H1 (cell line): ENCODE results near the gene OR11A1. TPM values are rescaled to one million over a fixed set of nuclear protein-coding genes. Genes with fewer than 3 reads are reported as not detected.

ENCODE experiments used
- CTCF ChIA-PET: fragments of 300-600 bp; sonication (Branson Sonifier 250); formaldehyde crosslinking; loops from one replicate; lab custom pipeline; 2021; ENCODE audit not compliant: partially characterized antibody; lab: Charles Lee
- POLR2A ChIA-PET: fragments of 300-600 bp; sonication (Branson Sonifier 250); formaldehyde crosslinking; loops from one replicate; lab custom pipeline; 2021; ENCODE audit warnings: inconsistent platforms; ENCODE audit not compliant: partially characterized antibody; lab: Charles Lee
- DNase-seq, 2 experiments: peaks; one replicate each; pipeline versions ENCODE4 v3.0.0 to v3.0.0-alpha.2; 2010 to 2022; ENCODE audit warnings: low spot score in 2 of 2, low read depth in 1 of 2, mixed read lengths in 1 of 2
- FAIRE-seq: peaks from 2 replicates; lab custom pipeline; 2011; peaks lifted over from hg19 to GRCh38; lab: Jason Lieb, UNC
- H2AFZ ChIP-seq: 2 replicates; pipeline ENCODE4 v1.8.1; 2012; ENCODE audit warnings: low read length, inconsistent platforms
- H2AK5ac ChIP-seq: 2 replicates; pipeline ENCODE4 v1.6.1; 2013; ENCODE audit warnings: low read depth, low read length
- H2BK120ac ChIP-seq: replicated peaks from 2 replicates; pipeline ENCODE3; 2013; ENCODE audit warnings: low read depth, low read length, inconsistent platforms
- H2BK12ac ChIP-seq: 2 replicates; pipeline ENCODE4 v1.6.1; 2013; ENCODE audit warnings: low read depth, low read length
- H2BK15ac ChIP-seq: 2 replicates; pipeline ENCODE4 v1.6.1; 2013; ENCODE audit warnings: low read length
- H2BK20ac ChIP-seq: 2 replicates; pipeline ENCODE4 v1.6.1; 2013; ENCODE audit warnings: low read length
- H2BK5ac ChIP-seq: 2 replicates; pipeline ENCODE4 v1.6.1; 2013; ENCODE audit warnings: low read depth, low read length
- H3K14ac ChIP-seq: 2 replicates; pipeline ENCODE4 v1.6.1; 2013; ENCODE audit warnings: inconsistent platforms; ENCODE audit not compliant: insufficient read length
- H3K18ac ChIP-seq: 2 replicates; pipeline ENCODE4 v1.6.1; 2013; ENCODE audit warnings: low read length; ENCODE audit errors: extremely low read depth
- H3K23ac ChIP-seq: 2 replicates; pipeline ENCODE4 v1.6.1; 2013; ENCODE audit warnings: inconsistent platforms; ENCODE audit not compliant: insufficient read length
- H3K23me2 ChIP-seq: 2 replicates; pipeline ENCODE4 v1.6.1; 2013; ENCODE audit warnings: low read depth, low read length
- H3K27ac ChIP-seq: 2 replicates; pipeline ENCODE4 v1.6.1; 2011; ENCODE audit warnings: low read depth, low read length, inconsistent platforms
- H3K27me3 ChIP-seq, 4 experiments: replicated peaks in 1 of 4; 1 replicate in 1 of 4; 2 replicates in 3 of 4; pipeline versions ENCODE4 v1.6.1 to v1.8.1; 2011 to 2013; ENCODE audit warnings: low read length in 3 of 4, mild to moderate bottlenecking in 3 of 4, inconsistent platforms in 2 of 4, mixed read lengths in 2 of 4, moderate library complexity in 1 of 4; ENCODE audit not compliant: control insufficient read depth in 3 of 4, insufficient read depth in 3 of 4; ENCODE audit errors: extremely low read depth in 1 of 4
- H3K36me3 ChIP-seq, 4 experiments: 2 replicates each; pipeline versions ENCODE4 v1.6.1 to v1.8.1; 2011 to 2013; ENCODE audit warnings: mild to moderate bottlenecking in 4 of 4, low read length in 3 of 4, moderate library complexity in 2 of 4, control low read depth in 1 of 4, inconsistent platforms in 1 of 4; ENCODE audit not compliant: insufficient read depth in 4 of 4, control insufficient read depth in 2 of 4
- H3K4ac ChIP-seq: replicated peaks from 2 replicates; pipeline ENCODE3; 2013; ENCODE audit warnings: low read length, low read depth, mixed read lengths, inconsistent platforms; ENCODE audit not compliant: insufficient read length
- H3K4me1 ChIP-seq, 4 experiments: replicated peaks in 1 of 4; 1 replicate in 1 of 4; 2 replicates in 3 of 4; pipeline versions ENCODE4 v1.6.1 to v1.8.1; 2011 to 2013; ENCODE audit warnings: low read length in 3 of 4, inconsistent platforms in 2 of 4, mixed read lengths in 1 of 4; ENCODE audit not compliant: insufficient read depth in 4 of 4, control insufficient read depth in 3 of 4
- H3K4me2 ChIP-seq, 2 experiments: 2 replicates each; pipeline versions ENCODE4 v1.6.1 to v1.8.1; 2011 to 2013; ENCODE audit warnings: low read depth in 2 of 2, low read length in 2 of 2, control low read depth in 1 of 2, inconsistent platforms in 1 of 2, mild to moderate bottlenecking in 1 of 2; ENCODE audit not compliant: insufficient read depth in 1 of 2
- H3K4me3 ChIP-seq, 4 experiments: fragments of 200-600, 300-600 bp in 1 of 4; sonication (generic), shearing (Covaris generic), sonication (Bioruptor Twin) in 1 of 4; 2 replicates each; pipeline versions ENCODE4 v1.5.1 to v1.8.1; 2011 to 2016; ENCODE audit warnings: low read length in 4 of 4, low read depth in 3 of 4, control low read depth in 2 of 4, inconsistent platforms in 2 of 4, mild to moderate bottlenecking in 2 of 4, mixed read lengths in 1 of 4, moderate library complexity in 1 of 4; ENCODE audit not compliant: insufficient read depth in 2 of 4; ENCODE audit errors: extremely low read depth in 1 of 4
- H3K56ac ChIP-seq: replicated peaks from 2 replicates; pipeline ENCODE3; 2013; ENCODE audit warnings: low read depth, mild to moderate bottlenecking, mixed read lengths, low read length, inconsistent platforms; ENCODE audit not compliant: insufficient read length
- H3K79me1 ChIP-seq: 2 replicates; pipeline ENCODE4 v1.6.1; 2013; ENCODE audit warnings: low read depth, low read length, control low read depth
- H3K79me2 ChIP-seq, 2 experiments: 2 replicates each; pipeline versions ENCODE4 v1.6.1 to v1.8.1; 2012 to 2013; ENCODE audit warnings: low read length in 2 of 2, mild to moderate bottlenecking in 2 of 2, inconsistent platforms in 1 of 2; ENCODE audit not compliant: insufficient read depth in 2 of 2, control insufficient read depth in 1 of 2
- H3K9ac ChIP-seq, 4 experiments: replicated peaks in 1 of 4; 1 replicate in 1 of 4; 2 replicates in 3 of 4; pipeline versions ENCODE4 v1.6.1 to v1.8.1; 2011 to 2013; ENCODE audit warnings: low read depth in 3 of 4, low read length in 3 of 4, control low read depth in 2 of 4, mild to moderate bottlenecking in 2 of 4, moderate library complexity in 2 of 4, inconsistent platforms in 1 of 4; ENCODE audit errors: extremely low read depth in 1 of 4
- H3K9me3 ChIP-seq, 2 experiments: 2 replicates each; pipeline versions ENCODE4 v1.6.1 to v1.8.1; 2012 to 2013; ENCODE audit warnings: mild to moderate bottlenecking in 2 of 2, moderate library complexity in 2 of 2, control low read depth in 1 of 2, inconsistent platforms in 1 of 2, low read depth in 1 of 2, low read length in 1 of 2, mixed read lengths in 1 of 2; ENCODE audit not compliant: insufficient read depth in 2 of 2
- H4K20me1 ChIP-seq, 2 experiments: replicated peaks in 1 of 2; 2 replicates each; pipeline versions ENCODE3 to v1.8.1; 2011 to 2013; ENCODE audit warnings: inconsistent platforms in 2 of 2, low read length in 2 of 2, mild to moderate bottlenecking in 1 of 2; ENCODE audit not compliant: insufficient read depth in 2 of 2, control insufficient read depth in 1 of 2
- H4K5ac ChIP-seq: 2 replicates; pipeline ENCODE4 v1.6.1; 2013; ENCODE audit warnings: low read length, low read depth, mixed read lengths, inconsistent platforms; ENCODE audit not compliant: insufficient read length
- H4K8ac ChIP-seq: 2 replicates; pipeline ENCODE4 v1.8.0; 2013; ENCODE audit warnings: mild to moderate bottlenecking, moderate library complexity, low read length, inconsistent platforms; ENCODE audit not compliant: insufficient read depth; ENCODE audit errors: extremely low read depth
- H4K91ac ChIP-seq: replicated peaks from 2 replicates; pipeline ENCODE3; 2013; ENCODE audit warnings: low read length, mixed read lengths, inconsistent platforms; ENCODE audit not compliant: insufficient read length
- ASH2L ChIP-seq: fragments of 200-600, 300-600 bp; sonication (generic); IDR thresholded peaks from one replicate; pipeline ENCODE4 v1.7.1; 2017; ENCODE audit warnings: low read length
- CHD2 ChIP-seq: IDR thresholded peaks from 2 replicates; pipeline ENCODE4 v1.6.1; 2012; ENCODE audit warnings: low read length, improper control_type of control experiment
- CREB1 ChIP-seq: IDR thresholded peaks from 2 replicates; pipeline ENCODE4 v1.6.1; 2012; ENCODE audit warnings: inconsistent platforms
- GTF2F1 ChIP-seq: IDR thresholded peaks from 2 replicates; pipeline ENCODE4 v1.6.1; 2012; ENCODE audit warnings: low read depth, low read length, improper control_type of control experiment, borderline replicate concordance
- HDAC6 ChIP-seq: IDR thresholded peaks from one replicate; pipeline ENCODE4 v1.7.1; 2012; ENCODE audit warnings: low read depth, mild to moderate bottlenecking, inconsistent platforms, low read length, moderate library complexity
- MAX ChIP-seq: IDR thresholded peaks from 2 replicates; pipeline ENCODE4 v1.6.1; 2012; ENCODE audit warnings: inconsistent platforms
- SIRT6 ChIP-seq: IDR thresholded peaks from one replicate; pipeline ENCODE4 v1.7.1; 2012; ENCODE audit warnings: low read length, inconsistent platforms
- SUZ12 ChIP-seq: fragments of 200-600 bp; sonication (generic); IDR thresholded peaks from 2 replicates; pipeline ENCODE4 v1.6.1; 2012; ENCODE audit warnings: mild to moderate bottlenecking, inconsistent platforms, low read length, moderate library complexity, mixed read lengths
- TCF12 ChIP-seq: IDR thresholded peaks from 2 replicates; pipeline ENCODE4 v1.6.1; 2011; ENCODE audit warnings: low read depth, mild to moderate bottlenecking, low read length
- YY1 ChIP-seq: IDR thresholded peaks from 2 replicates; pipeline ENCODE4 v1.6.1; 2011; ENCODE audit warnings: low read depth, mild to moderate bottlenecking, low read length
- WGBS, 2 experiments: shearing (Covaris generic) in 1 of 2; methylation state at CpG; one replicate each; pipeline versions ENCODE4 v1.1.6 to v1.1.7; 2013 to 2015; ENCODE audit warnings: low lambda C conversion rate in 2 of 2, mixed read lengths in 2 of 2, inconsistent platforms in 1 of 2, low coverage in 1 of 2, missing lambda C conversion rate in 1 of 2; ENCODE audit not compliant: insufficient replicate concordance in 2 of 2, insufficient coverage in 1 of 2, insufficient read length in 1 of 2; ENCODE audit errors: extremely low coverage in 1 of 2, missing lambda C conversion rate in 1 of 2; 5-methylcytosine and 5-hydroxymethylcytosine counted together
- polyA plus RNA-seq, 7 experiments: library from polyadenylated mRNA; depleted of rRNA in 3 of 7; stranded (reverse) in 5 of 7; unstranded in 2 of 7; fragments of >200 nt in 5 of 7; fragments of 200-250 nt in 2 of 7; gene quantifications; 1 replicate in 5 of 7; 2 replicates in 1 of 7; 4 replicates in 1 of 7; pipeline versions ENCODE4 v1.2.1 to v1.2.3, GENCODE V29; 2011 to 2013; ENCODE audit warnings: missing spikeins in 2 of 7, mixed read lengths in 2 of 7
- total RNA-seq: library from RNA; stranded (reverse); fragmentation: NEBNext Ultra II Directional; extraction: Animal tissue kit (Norgen Biotek cat#: 25700); gene quantifications from 2 replicates; pipeline ENCODE4 v1.2.1, GENCODE V29; 2021

Gene OR11A1
- total and polyA plus RNA-seq, 2 of the 8 experiments (the other 6 are each of a cell fraction or from before 2014, with no cell fraction given): not detected

GRCh38 chr6:29442719-29443118 is 14.2 kb downstream of the OR11A1 start:
- ChIA-PET CTCF (no interaction called here), POLR2A (interaction anchor here (1.0 kb wide), 1 partner anchor 11 kb away, joined by 3 read pairs; no protein-coding TSS in a partner anchor)
- Histone ChIP-seq H3K27me3 (no peaks in the 10 kb centered on the region), H4K5ac (no peak overlapping the region), H2AFZ (no peak overlapping the region), H3K4me2 (no peak overlapping the region), H3K56ac (no peak overlapping the region), H3K23me2 (no peaks in the 10 kb centered on the region; the same call in 1 of the 2 replicates), H4K20me1 (no peaks in the 10 kb centered on the region), H2BK12ac (no peak overlapping the region), H3K18ac (no peak overlapping the region), H2BK5ac (no peak overlapping the region), H3K14ac (no peak overlapping the region), H3K23ac (no peak overlapping the region), H3K79me2 (no peaks in the 10 kb centered on the region), H3K36me3 (no peaks in the 10 kb centered on the region), H3K9ac (no peak overlapping the region), H2BK20ac (no peak overlapping the region), H3K4ac (no peak overlapping the region), H2AK5ac (no peak overlapping the region), H3K79me1 (no peaks in the 10 kb centered on the region), H4K8ac (no peak overlapping the region), H4K91ac (no peak overlapping the region), H2BK15ac (no peak overlapping the region), H3K9me3 (no peaks in the 10 kb centered on the region), H2BK120ac (no peak overlapping the region), H3K27ac (no peak overlapping the region), H3K4me1 (peaks cover 0 to 3% (median 2%) of the 10 kb centered on the region in 4 experiments; a peak in 5 of 7 replicates), H3K4me3 (no peak overlapping the region)
- no peak for DNase-seq
- WGBS, 2 experiments: 90% methylated on average over 1 of the region's 1 CpG; no CpG with 5 or more reads in 1 of the 2 experiments
- FAIRE-seq: no peak
- TF ChIP-seq CREB1: no peak
- TF ChIP-seq CHD2: no peak
- TF ChIP-seq SUZ12: no peak
- TF ChIP-seq MAX: no peak
- TF ChIP-seq HDAC6: no peak
- no peak for TF ChIP-seq SIRT6
- TF ChIP-seq ASH2L: no peak
- no peak for TF ChIP-seq YY1
- no peak for TF ChIP-seq TCF12
- TF ChIP-seq GTF2F1: no peak
